Measurements from ENCODE around the gene NUDT16L1.

NUDT16L1 gene

GRCh38 chr16:4654964-4655590 is 38.3 kb upstream of the NUDT16L1 start:
- H3K27ac ChIP-seq (replicated peaks): no peak overlapping the region
- DNase-seq (ENCODE audit: low read depth in 1 of 2, low spot score in 1 of 2): no peak
- no peak for TF ChIP-seq CTCF (IDR thresholded peaks at IDR 0.05; ENCODE audit: insufficient read depth, low read length)
- no peak for TF ChIP-seq GABPA (IDR thresholded peaks at IDR 0.05; ENCODE audit: low read depth)
- no peak for TF ChIP-seq SPI1 (IDR thresholded peaks at IDR 0.05; ENCODE audit: borderline replicate concordance, low read depth)
- no peak for TF ChIP-seq POLR2AphosphoS5 (IDR thresholded peaks at IDR 0.05; ENCODE audit: low read depth)
- no peak for TF ChIP-seq REST (IDR thresholded peaks at IDR 0.05; ENCODE audit: insufficient replicate concordance, low read depth)

GRCh38 chr16:4655801-4656200 is 37.6 kb upstream of the NUDT16L1 start:
- TF ChIP-seq SPI1 (IDR thresholded peaks at IDR 0.05; ENCODE audit: borderline replicate concordance, low read depth) (no peak), CTCF (IDR thresholded peaks at IDR 0.05; ENCODE audit: insufficient read depth, low read length) (no peak), REST (IDR thresholded peaks at IDR 0.05; ENCODE audit: insufficient replicate concordance, low read depth) (no peak), POLR2AphosphoS5 (IDR thresholded peaks at IDR 0.05; ENCODE audit: low read depth) (no peak), GABPA (IDR thresholded peaks at IDR 0.05; ENCODE audit: low read depth) (no peak)
- DNase-seq (ENCODE audit: low read depth in 1 of 2, low spot score in 1 of 2): no peak
- Histone ChIP-seq H3K4me3 (replicated peaks; ENCODE audit: insufficient read depth, low read length) (no peak overlapping the region), H3K27ac (replicated peaks) (no peak overlapping the region), H3K27me3 (ENCODE audit: insufficient read depth, poor library complexity, severe bottlenecking) (no peaks in the 10 kb centered on the region)

More at GRCh38 chr16:4654964-4655590, 38.3 kb upstream of the NUDT16L1 start:
- Histone ChIP-seq H3K27me3 (ENCODE audit: insufficient read depth, poor library complexity, severe bottlenecking) (no peaks in the 10 kb centered on the region), H3K4me3 (replicated peaks; ENCODE audit: insufficient read depth, low read length) (no peak overlapping the region)

GRCh38 chr16:4656221-4656620 is 37.1 kb upstream of the NUDT16L1 start:
- Histone ChIP-seq H3K27me3 (ENCODE audit: insufficient read depth, poor library complexity, severe bottlenecking) (no peaks in the 10 kb centered on the region), H3K4me3 (replicated peaks; ENCODE audit: insufficient read depth, low read length) (no peak overlapping the region), H3K27ac (replicated peaks) (no peak overlapping the region)
- no peak for DNase-seq (ENCODE audit: low read depth in 1 of 2, low spot score in 1 of 2)
- TF ChIP-seq REST (IDR thresholded peaks at IDR 0.05; ENCODE audit: insufficient replicate concordance, low read depth): no peak
- no peak for TF ChIP-seq POLR2AphosphoS5 (IDR thresholded peaks at IDR 0.05; ENCODE audit: low read depth)
- TF ChIP-seq GABPA (IDR thresholded peaks at IDR 0.05; ENCODE audit: low read depth): no peak
- no peak for TF ChIP-seq SPI1 (IDR thresholded peaks at IDR 0.05; ENCODE audit: borderline replicate concordance, low read depth)
- TF ChIP-seq CTCF (IDR thresholded peaks at IDR 0.05; ENCODE audit: insufficient read depth, low read length): no peak
